PC-9 (cell line): Measurements from ENCODE around the gene OR52W1. TPM values are rescaled to one million over a fixed set of nuclear protein-coding genes. Genes with fewer than 3 reads are reported as not detected.

ENCODE experiments used
- BruUV-seq: library from RNA; stranded (reverse); fragments of 400-500 nt; replicated peaks from 2 replicates; lab custom pipeline; 2021; lab: Mats Ljungman, UMichigan
- CTCF ChIA-PET: fragments of 300-600 bp; sonication (Branson Sonifier 250); formaldehyde crosslinking; loops from one replicate; lab custom pipeline; 2022; ENCODE audit warnings: antibody characterized with exemption; lab: Charles Lee
- POLR2A ChIA-PET: fragments of 300-600 bp; sonication (Branson Sonifier 250); formaldehyde crosslinking; loops from one replicate; lab custom pipeline; 2022; ENCODE audit warnings: antibody characterized with exemption; ENCODE audit not compliant: unreplicated experiment; lab: Charles Lee
- DNase-seq, 2 experiments: peaks; one replicate each; pipeline versions ENCODE4 v3.0.0 to v3.0.0-alpha.2; 2015 to 2022; ENCODE audit warnings: mixed read lengths in 1 of 2
- H2AFZ ChIP-seq: fragments of 200-600 bp; sonication (generic); 2 replicates; pipeline ENCODE4 v1.8.1; 2017; ENCODE audit warnings: antibody characterized with exemption
- H3F3A ChIP-seq: fragments of 200-600 bp; sonication (generic); 2 replicates; pipeline ENCODE4 v1.8.1; 2017; ENCODE audit warnings: antibody characterized with exemption, mild to moderate bottlenecking, low read depth; ENCODE audit not compliant: insufficient read depth
- H3K27ac ChIP-seq: fragments of 200-600 bp; sonication (generic); 2 replicates; pipeline ENCODE4 v1.6.1; 2016; ENCODE audit warnings: mixed run types
- H3K27me3 ChIP-seq: fragments of 200-600 bp; sonication (generic); 2 replicates; pipeline ENCODE4 v1.6.1; 2016; ENCODE audit warnings: low read depth, mixed run types; ENCODE audit not compliant: insufficient read depth
- H3K36me3 ChIP-seq: fragments of 200-600 bp; sonication (generic); 2 replicates; pipeline ENCODE4 v1.6.1; 2016; ENCODE audit warnings: low read depth, mixed run types
- H3K4me1 ChIP-seq: fragments of 200-600 bp; sonication (generic); replicated peaks from 2 replicates; pipeline ENCODE4 v1.6.1; 2016; ENCODE audit warnings: mixed run types; ENCODE audit not compliant: insufficient read depth
- H3K4me2 ChIP-seq: fragments of 200-600 bp; sonication (generic); 2 replicates; pipeline ENCODE4 v1.6.1; 2017; ENCODE audit warnings: mixed run types
- H3K4me3 ChIP-seq: fragments of 200-600 bp; sonication (generic); 2 replicates; pipeline ENCODE4 v1.6.1; 2016; ENCODE audit warnings: mixed run types
- H3K79me2 ChIP-seq: fragments of 200-600 bp; sonication (generic); 2 replicates; pipeline ENCODE4 v1.6.1; 2017; ENCODE audit warnings: low read depth, mixed run types
- H3K9me2 ChIP-seq: fragments of 200-600 bp; sonication (generic); 2 replicates; pipeline ENCODE4 v1.8.1; 2017; ENCODE audit warnings: mild to moderate bottlenecking; ENCODE audit not compliant: insufficient read depth
- H3K9me3 ChIP-seq: fragments of 200-600 bp; sonication (generic); 2 replicates; pipeline ENCODE4 v1.8.1; 2016; ENCODE audit warnings: low read depth; ENCODE audit not compliant: insufficient read depth
- H4K20me1 ChIP-seq: fragments of 200-600 bp; sonication (generic); 2 replicates; pipeline ENCODE4 v1.8.1; 2017; ENCODE audit not compliant: insufficient read depth
- CTCF ChIP-seq: fragments of 200-600 bp; sonication (generic); conservative IDR thresholded peaks from 2 replicates; pipeline ENCODE4 v1.6.1; 2017; ENCODE audit warnings: mixed run types, antibody characterized with exemption, mild to moderate bottlenecking, moderate library complexity
- EZH2 ChIP-seq: fragments of 200-600 bp; sonication (generic); IDR thresholded peaks from 2 replicates; pipeline ENCODE4 v1.8.0; 2017; ENCODE audit warnings: antibody characterized with exemption, low read depth
- intact Hi-C: fragments of 100-400 bp; cut with micrococcal nuclease; formaldehyde crosslinking; loops from one replicate; pipeline ENCODE4 v1.10.0; 2022; ENCODE audit not compliant: unreplicated experiment
- total RNA-seq: library from RNA; stranded (reverse); gene quantifications from 2 replicates; pipeline ENCODE4 v1.2.3, GENCODE V29; 2021

OR52W1 gene
- total RNA-seq, 1 experiment from 2014 or later = not detected

- no peak overlapping the region for H3K27ac ChIP-seq
- no peaks in the 10 kb centered on the region for H3K27me3 ChIP-seq
- ChIA-PET CTCF (no interaction called here), POLR2A (no interaction called here)
- intact Hi-C loops = no loop called here
- no peaks in the 10 kb centered on the region for H3K36me3 ChIP-seq
- H3K4me2 ChIP-seq = no peak overlapping the region
- H2AFZ ChIP-seq = no peak overlapping the region
- no peak for TF ChIP-seq EZH2
- TF ChIP-seq CTCF = no peak
- no peak overlapping the region for H3K4me3 ChIP-seq
- no peaks in the 10 kb centered on the region for H3K4me1 ChIP-seq
- no peak for DNase-seq
- no peaks in the 10 kb centered on the region for H4K20me1 ChIP-seq
- no peaks in the 10 kb centered on the region for H3K9me2 ChIP-seq
- BruUV-seq = no TSS peak
- no peaks in the 10 kb centered on the region for H3K9me3 ChIP-seq
- H3F3A ChIP-seq = no peaks in the 10 kb centered on the region
- no peaks in the 10 kb centered on the region for H3K79me2 ChIP-seq
Measured at GRCh38 chr11:6156628-6157359, 42.2 kb upstream of the OR52W1 start.

- no TSS peak for BruUV-seq
- H4K20me1 ChIP-seq = no peaks in the 10 kb centered on the region
- no peaks in the 10 kb centered on the region for H3K79me2 ChIP-seq
- no peak for DNase-seq
- no peak within 1 kb of the TSS for H3K4me3 ChIP-seq
- H3K4me1 ChIP-seq = no peaks in the 10 kb centered on the region
- H3K4me2 ChIP-seq = no peak within 1 kb of the TSS
- no peaks in the 10 kb centered on the region for H3F3A ChIP-seq
- no peak for TF ChIP-seq CTCF
- TF ChIP-seq EZH2 = no peak
- H2AFZ ChIP-seq = no peak within 1 kb of the TSS
- no peaks in the 10 kb centered on the region for H3K27me3 ChIP-seq
- no peaks in the 10 kb centered on the region for H3K36me3 ChIP-seq
- ChIA-PET POLR2A (no interaction called here), CTCF (no interaction called here)
- no peaks in the 10 kb centered on the region for H3K9me2 ChIP-seq
- no peaks in the 10 kb centered on the region for H3K9me3 ChIP-seq
- H3K27ac ChIP-seq = no peak within 1 kb of the TSS
- intact Hi-C loops = no loop called here
Measured at GRCh38 chr11:6170226-6170625, 28.8 kb upstream of the OR52W1 start, which contains the start of gene OR52B2. Gene OR52B2 (minus strand): TSS chr11:6170326. CDS start chr11:6170326, 0 bp downstream.

- H3K36me3 ChIP-seq = no peaks in the 10 kb centered on the region
- no peak for TF ChIP-seq CTCF
- no peak for TF ChIP-seq EZH2
- no peaks in the 10 kb centered on the region for H3K9me3 ChIP-seq
- no peaks in the 10 kb centered on the region for H4K20me1 ChIP-seq
- H3K4me3 ChIP-seq = no peak overlapping the region
- no peak overlapping the region for H2AFZ ChIP-seq
- POLR2A ChIA-PET = no interaction called here
- H3K9me2 ChIP-seq = no peaks in the 10 kb centered on the region
- H3K79me2 ChIP-seq = no peaks in the 10 kb centered on the region
- H3K27me3 ChIP-seq = no peaks in the 10 kb centered on the region
- no peak overlapping the region for H3K27ac ChIP-seq
- H3K4me2 ChIP-seq = no peak overlapping the region
- DNase-seq = no peak
- H3K4me1 ChIP-seq = no peaks in the 10 kb centered on the region
- no peaks in the 10 kb centered on the region for H3F3A ChIP-seq
- no TSS peak for BruUV-seq
- intact Hi-C loops = no loop called here
- CTCF ChIA-PET = no interaction called here
Measured at GRCh38 chr11:6175440-6175839, 23.6 kb upstream of the OR52W1 start.
